Esophagus squamous epithelium (tissue), 4 donors: ENCODE measurements around the gene MED13L.

Experiments
- CTCF ChIP-seq, 6 experiments: fragments of 450-650 bp in 4 of 6; fragments of 200-600 bp in 2 of 6; sonication (generic) in 2 of 6; IDR thresholded peaks; one replicate each; pipeline ENCODE4 v1.5.1; 2016 to 2019; ENCODE audit warnings: antibody characterized with exemption in 6 of 6, mild to moderate bottlenecking in 4 of 6, moderate library complexity in 4 of 6
- POLR2A ChIP-seq, 4 donors: fragments of 450-650 bp; IDR thresholded peaks; one replicate each; pipeline ENCODE4 v1.6.1; 2017; ENCODE audit warnings: antibody characterized with exemption in 4 of 4, mild to moderate bottlenecking in 4 of 4, moderate library complexity in 3 of 4

- no peak for TF ChIP-seq CTCF (IDR thresholded peaks at IDR 0.05)
- TF ChIP-seq POLR2A (IDR thresholded peaks at IDR 0.05), result no peak
These were observed 207.0 kb downstream of the MED13L start for GRCh38 chr12:116070444-116070843.
